Psoas muscle (tissue), 8 donors: Measurements from ENCODE around the gene GPR89B. TPM values are rescaled to one million over a fixed set of nuclear protein-coding genes. Genes with fewer than 3 reads are reported as not detected.

ENCODE experiments used
- ATAC-seq, 4 donors: fragments of 200-7000 bp; cut with Tn5 transposase; one replicate each; pipeline ENCODE4 v1.9.1; 2020; ENCODE audit warnings: moderate library complexity in 3 of 4, mild to moderate bottlenecking in 2 of 4
- DNase-seq, 2 donors: peaks; one replicate each; pipeline ENCODE4 v3.0.0-alpha.2; 2020
- H3K27ac ChIP-seq: fragments of 200-600 bp; one replicate; pipeline ENCODE4 v1.8.0; 2022
- H3K27me3 ChIP-seq, 3 donors: fragments of 200-600 bp in 1 of 3; one replicate each; pipeline versions ENCODE4 v1.6.1 to v1.8.0; 2013 to 2022; ENCODE audit warnings: low read length in 2 of 3, mild to moderate bottlenecking in 2 of 3, moderate library complexity in 1 of 3; ENCODE audit not compliant: insufficient read depth in 3 of 3
- H3K36me3 ChIP-seq, 2 donors: fragments of 200-600 bp in 1 of 2; one replicate each; pipeline versions ENCODE4 v1.6.1 to v1.8.0; 2013 to 2022; ENCODE audit warnings: low read depth in 1 of 2, mild to moderate bottlenecking in 1 of 2, moderate library complexity in 1 of 2; ENCODE audit not compliant: insufficient read depth in 1 of 2
- H3K4me1 ChIP-seq: fragments of 200-600 bp; one replicate; pipeline ENCODE4 v1.8.0; 2022
- H3K4me3 ChIP-seq: fragments of 200-600 bp; one replicate; pipeline ENCODE4 v1.8.0; 2022; ENCODE audit warnings: mild to moderate bottlenecking
- H3K9me3 ChIP-seq: fragments of 200-600 bp; one replicate; pipeline ENCODE4 v1.8.0; 2022
- CTCF ChIP-seq: fragments of 200-600 bp; IDR thresholded peaks from one replicate; pipeline ENCODE4 v1.8.0; 2022; ENCODE audit warnings: antibody characterized with exemption
- WGBS, 3 donors: extraction: QIAGEN DNeasy Blood & Tissue Kit; methylation state at CpG; one replicate each; pipeline versions ENCODE4 v1.1.6 to v1.1.7; 2013; 5-methylcytosine and 5-hydroxymethylcytosine counted together
- intact Hi-C, 2 donors: fragments of 100-400 bp; cut with DNase I; formaldehyde crosslinking; loops; one replicate each; pipeline versions ENCODE4 v1.11.0 to v1.14.2; 2022
- polyA plus RNA-seq, 3 donors: library from polyadenylated mRNA; stranded (reverse); fragments of 200-250 nt; gene quantifications; one replicate each; pipeline ENCODE4 v1.2.3, GENCODE V29; 2013
- total RNA-seq, 4 donors: library from RNA; stranded (reverse); fragmentation: NEBNext Ultra II Directional in 2 of 4; extraction: Animal tissue kit (Norgen Biotek cat#: 25700) in 2 of 4; gene quantifications; one replicate each; pipeline versions ENCODE4 v1.2.1 to v1.2.4, GENCODE V29; 2021 to 2023
- donor health status: healthy with polysubstance abuse.
- donor health status: DM: no; HTN: no; CAD: no; lungs with moderate emphysema.
- donor health status: Bipolar disorder and iron deficiency.
- donor health status: healthy.
- donor health status: DM: yes; HTN: yes; CAD: no.
- donor health status: DM: no; HTN: no; CAD: no.
- donor health status: DM: no; HTN: no; CAD: no.
- donor health status: DM: yes; HTN: yes; CAD: no.

GPR89B gene
- total and polyA plus RNA-seq, 7 donors = 4.0 to 8.7 (median 7.5) TPM

GRCh38 chr1:147892216-147892615, 36.0 kb upstream of the GPR89B start:
- 64 to 83% (median 65%) methylated on average over 5 of the region's 5 CpGs for WGBS, 3 donors
- H3K27ac ChIP-seq = no peak overlapping the region
- H3K36me3 ChIP-seq = no peaks in the 10 kb centered on the region
- peak in 1 of 4 donors; percentile 33 for ATAC-seq
- intact Hi-C loops = loop anchor here (2.0 to 10.0 kb wide), 4 partner anchors 170 to 617 kb away; no protein-coding TSS in a partner anchor
- no peak overlapping the region for H3K4me3 ChIP-seq
- no peak for DNase-seq
- no peaks in the 10 kb centered on the region for H3K9me3 ChIP-seq
- no peaks in the 10 kb centered on the region for H3K27me3 ChIP-seq
- no peak for TF ChIP-seq CTCF
- H3K4me1 ChIP-seq = no peaks in the 10 kb centered on the region

DNA sequence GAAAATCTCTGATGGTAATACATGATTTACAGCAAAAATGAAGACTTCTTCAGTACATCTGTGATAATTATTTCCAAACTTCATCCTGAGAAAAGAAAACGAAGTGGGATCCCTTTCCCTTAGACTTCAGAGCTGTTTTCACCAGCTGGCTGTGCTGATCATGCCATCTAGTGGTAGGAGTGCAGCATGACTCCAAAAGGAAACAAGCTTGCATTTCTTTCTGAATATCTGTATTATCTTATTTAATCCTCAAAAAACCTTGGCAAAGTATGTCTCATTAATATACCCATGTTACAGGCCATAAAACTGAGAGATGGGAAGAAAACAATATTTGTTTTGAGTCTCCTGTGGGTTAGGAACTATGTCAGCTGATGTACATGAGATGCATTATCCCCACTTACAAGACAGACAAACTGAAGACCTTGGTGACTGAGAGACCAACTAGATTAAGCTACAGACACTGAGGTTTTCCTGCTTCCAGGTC, 35.4 kb upstream of the GPR89B start:
- no peaks in the 10 kb centered on the region for H3K27me3 ChIP-seq
- no peaks in the 10 kb centered on the region for H3K4me1 ChIP-seq
- H3K4me3 ChIP-seq = no peak overlapping the region
- peak; percentile 96 for TF ChIP-seq CTCF
- no peaks in the 10 kb centered on the region for H3K36me3 ChIP-seq
- 0 to 7% (median 0%) methylated on average over 1 of the region's 1 CpG for WGBS, 3 donors
- H3K9me3 ChIP-seq = no peaks in the 10 kb centered on the region
- ATAC-seq = peak in 2 of 4 donors; percentile 63 to 76
- H3K27ac ChIP-seq = no peak overlapping the region
- intact Hi-C loops = loop anchor here (2.0 to 10.0 kb wide), 4 partner anchors 170 to 618 kb away; no protein-coding TSS in a partner anchor
- DNase-seq = no peak

DNA sequence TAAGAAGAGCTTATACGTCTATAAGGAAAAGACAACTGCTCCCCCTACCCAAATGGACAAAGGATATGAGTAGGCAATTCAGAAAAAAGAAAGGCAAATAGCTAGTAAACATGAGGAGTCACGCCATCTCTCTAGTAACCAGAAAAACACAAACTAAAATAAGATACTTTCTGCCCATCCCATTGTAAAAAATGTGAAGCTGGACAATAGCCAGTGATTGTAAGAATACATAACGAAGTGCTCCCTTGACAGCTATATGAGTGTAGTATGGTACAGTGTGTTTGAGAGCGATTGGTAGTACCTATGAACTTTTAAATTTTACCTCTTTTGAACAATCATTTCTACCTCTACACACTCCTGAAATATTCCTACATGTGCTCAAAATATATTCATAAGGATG, 33.1 kb upstream of the GPR89B start:
- H3K4me1 ChIP-seq = no peaks in the 10 kb centered on the region
- no peak overlapping the region for H3K27ac ChIP-seq
- no peaks in the 10 kb centered on the region for H3K27me3 ChIP-seq
- H3K36me3 ChIP-seq = no peaks in the 10 kb centered on the region
- intact Hi-C loops = loop anchor here in 1 of 2 donors (1.0 to 10.0 kb wide), 2 partner anchors 171 to 620 kb away; no protein-coding TSS in a partner anchor
- H3K9me3 ChIP-seq = no peaks in the 10 kb centered on the region
- 53 to 63% (median 56%) methylated on average over 4 of the region's 4 CpGs for WGBS, 3 donors
- no peak overlapping the region for H3K4me3 ChIP-seq
- no peak for ATAC-seq
- no peak for TF ChIP-seq CTCF
- no peak for DNase-seq

DNA sequence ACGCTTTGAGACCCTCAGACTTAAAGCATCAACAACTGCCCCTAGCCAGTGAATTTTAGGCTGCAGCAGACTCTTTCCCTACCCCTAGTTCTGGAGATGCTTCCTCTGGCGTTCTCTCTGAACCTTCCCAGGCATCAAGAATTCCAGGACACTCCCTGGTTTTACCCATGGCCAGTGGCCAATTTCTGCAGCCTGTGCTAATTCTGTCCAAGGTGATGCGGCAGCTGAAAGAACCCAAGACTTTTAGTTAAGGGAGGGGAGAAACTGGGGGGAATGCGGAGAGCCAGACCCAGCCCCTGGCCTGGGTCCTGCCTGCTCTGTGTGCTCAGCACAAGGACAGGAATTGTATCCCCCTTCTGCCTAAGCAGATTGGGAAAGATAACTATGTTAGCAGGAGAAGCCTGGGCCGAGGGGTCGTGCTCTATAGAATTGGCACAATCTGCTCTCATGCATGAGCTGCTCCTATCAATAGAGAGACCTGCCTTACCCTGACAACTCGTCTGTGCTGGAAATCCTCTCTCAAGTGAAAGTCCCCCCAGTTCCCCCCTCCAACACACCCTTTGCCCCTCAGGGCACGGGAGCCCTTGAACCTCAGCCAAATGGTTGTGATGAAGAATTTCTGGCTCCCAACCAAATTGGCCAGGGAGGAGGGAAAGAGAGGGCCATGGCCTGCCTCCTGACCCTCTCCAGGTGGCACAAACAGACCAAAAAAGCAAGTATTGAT, 31.0 kb upstream of the GPR89B start:
- WGBS, 3 donors = 47 to 53% (median 51%) methylated on average over 8 of the region's 8 CpGs
- TF ChIP-seq CTCF = no peak
- no peak overlapping the region for H3K27ac ChIP-seq
- H3K27me3 ChIP-seq = no peaks in the 10 kb centered on the region
- H3K4me3 ChIP-seq = no peak overlapping the region
- H3K36me3 ChIP-seq = no peaks in the 10 kb centered on the region
- no peaks in the 10 kb centered on the region for H3K9me3 ChIP-seq
- ATAC-seq = no peak
- H3K4me1 ChIP-seq = no peaks in the 10 kb centered on the region
- intact Hi-C loops = loop anchor here in 1 of 2 donors (10.0 kb wide), 1 partner anchor 622 kb away; no protein-coding TSS in a partner anchor
- DNase-seq = no peak
